Endometrial microvascular endothelial cells (primary cell): ENCODE results near the gene FAM151A. TPM values are rescaled to one million over a fixed set of nuclear protein-coding genes. Genes with fewer than 3 reads are reported as not detected.

Experiments
- in situ Hi-C: cut with HindIII; loops from 2 replicates; pipeline ENCODE4 v1.10.0; 2017; ENCODE audit warnings: low sequenced_read_pairs, low pct_unique_long_range_greater_than_20kb; ENCODE audit errors: inconsistent ontology term
- total RNA-seq: library from RNA; depleted of rRNA; stranded (reverse); fragments of >200 nt; gene quantifications from one replicate; pipeline ENCODE4 v1.2.3, GENCODE V29; 2015; ENCODE audit errors: inconsistent ontology term

The FAM151A gene
- total RNA-seq, result not detected

- in situ Hi-C loops, result no loop called here
These were observed at the start of gene FAM151A for GRCh38 chr1:54623216-54624007. Gene FAM151A, minus strand, starts transcription at chr1:54623525. Its CDS starts 130 bp downstream, at chr1:54623395.

DNA sequence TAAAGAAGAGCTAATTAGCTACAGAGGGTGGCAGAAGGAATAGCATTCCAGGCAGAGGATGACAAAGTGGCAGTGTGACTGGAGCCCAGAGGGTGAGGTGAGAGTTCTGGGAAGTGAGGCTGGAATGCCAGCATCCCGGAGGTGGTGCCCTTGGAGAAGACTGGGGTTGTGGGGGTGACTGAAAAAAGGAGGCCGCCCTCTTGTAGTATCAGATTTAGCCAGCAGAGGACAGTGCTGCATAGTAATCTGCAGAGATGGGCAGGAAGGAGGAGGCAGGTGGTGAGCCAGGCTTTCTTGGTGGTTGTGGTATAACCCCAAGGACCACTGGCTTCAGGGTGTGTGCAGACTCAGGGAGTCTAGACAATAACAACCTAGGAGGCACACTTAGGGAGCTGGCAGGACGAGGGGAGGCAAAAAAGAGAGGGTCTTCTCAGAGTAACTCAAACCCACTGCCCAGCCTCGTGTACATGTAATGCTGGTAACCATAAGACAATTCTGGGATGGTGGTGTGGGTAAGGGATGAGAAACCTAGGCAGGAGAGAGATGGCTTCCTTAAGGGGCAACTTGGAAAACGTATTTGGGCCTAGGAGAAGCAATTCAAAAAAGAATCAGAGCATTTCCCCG lies 48.8 kb upstream of the FAM151A start:
- in situ Hi-C loops, result no loop called here

DNA sequence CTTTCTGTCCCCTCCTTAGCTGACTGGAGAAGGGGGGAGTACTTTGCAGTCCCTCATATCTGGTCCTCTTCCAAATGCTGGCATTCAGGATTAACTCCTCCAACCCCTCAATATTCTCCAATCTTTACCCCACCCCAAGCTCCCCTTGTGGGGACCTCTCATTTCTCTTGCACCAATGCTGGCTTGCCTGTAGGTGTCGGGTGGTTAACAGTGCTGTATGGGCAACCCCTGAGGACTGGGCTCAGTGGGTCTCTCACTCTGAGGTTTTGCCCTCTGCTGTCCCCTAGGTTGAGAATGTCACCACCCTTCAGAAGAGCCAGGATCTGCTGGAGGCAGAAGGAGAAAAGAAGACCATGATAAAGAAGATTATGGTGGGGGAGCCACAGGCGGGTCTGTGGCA lies 45.2 kb upstream of the FAM151A start:
- in situ Hi-C loops, result no loop called here

- in situ Hi-C loops, result no loop called here
These were observed 44.5 kb upstream of the FAM151A start for GRCh38 chr1:54667797-54668196.

GRCh38 chr1:54666333-54666732 lies 43.0 kb upstream of the FAM151A start:
- in situ Hi-C loops, result no loop called here

- in situ Hi-C loops, result no loop called here
These were observed 42.5 kb upstream of the FAM151A start for GRCh38 chr1:54665852-54666251.

- in situ Hi-C loops, result no loop called here
These were observed 41.0 kb upstream of the FAM151A start for GRCh38 chr1:54664364-54664763.

DNA sequence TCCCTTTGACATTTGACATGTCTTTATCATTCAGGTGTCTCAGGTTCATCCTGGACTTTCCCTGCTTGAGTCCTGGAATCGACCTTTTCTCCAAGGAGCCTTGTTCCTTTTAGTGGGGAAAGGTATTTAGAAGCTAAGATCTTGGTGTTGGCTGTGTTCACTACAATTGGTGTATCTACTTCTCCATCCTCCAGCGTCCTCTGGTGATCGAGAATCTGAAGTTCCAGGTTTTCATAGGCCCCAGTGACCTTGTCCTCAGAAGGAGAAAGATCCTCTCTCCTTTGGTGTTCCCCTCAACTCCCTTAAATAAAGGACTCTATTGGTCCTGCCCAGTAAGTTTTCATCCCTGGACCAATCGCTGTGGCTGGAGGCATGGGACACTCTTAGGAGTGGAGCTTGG lies 40.4 kb upstream of the FAM151A start:
- in situ Hi-C loops, result no loop called here

DNA sequence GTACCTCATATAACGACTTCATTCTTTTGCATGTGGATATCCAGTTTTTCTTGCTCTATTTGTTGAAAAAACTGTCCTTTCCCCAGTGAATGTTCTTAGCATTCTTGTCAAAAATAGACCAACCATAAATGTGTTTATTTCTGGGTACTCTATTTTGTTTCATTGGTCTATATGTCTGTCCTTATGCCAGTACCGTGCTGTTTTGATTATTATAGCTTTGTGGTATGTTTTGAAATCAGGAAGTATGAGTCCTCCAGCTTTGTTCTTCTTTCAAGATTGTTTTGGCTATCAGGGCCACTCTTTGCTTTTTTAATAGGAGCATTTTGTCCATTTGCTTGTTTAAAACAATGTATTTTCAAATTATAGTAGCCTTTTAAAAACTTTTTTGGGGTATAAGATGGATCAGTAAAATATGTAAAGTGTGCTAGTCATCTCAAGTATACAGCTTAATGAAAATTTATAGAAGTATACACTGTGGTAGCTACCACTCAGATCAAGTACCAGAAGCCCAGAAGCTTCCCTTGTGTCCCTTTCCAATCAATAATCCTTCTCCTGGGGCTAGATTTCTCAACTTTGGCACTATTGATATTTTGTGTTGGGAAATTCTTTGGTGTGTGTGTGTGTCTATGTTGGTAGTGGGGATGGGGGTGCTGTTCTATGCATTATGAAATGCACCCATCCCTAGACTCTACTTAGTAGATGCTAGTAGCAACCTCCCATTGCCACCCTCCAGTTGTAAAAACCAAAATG lies 35.0 kb upstream of the FAM151A start:
- in situ Hi-C loops, result no loop called here

DNA sequence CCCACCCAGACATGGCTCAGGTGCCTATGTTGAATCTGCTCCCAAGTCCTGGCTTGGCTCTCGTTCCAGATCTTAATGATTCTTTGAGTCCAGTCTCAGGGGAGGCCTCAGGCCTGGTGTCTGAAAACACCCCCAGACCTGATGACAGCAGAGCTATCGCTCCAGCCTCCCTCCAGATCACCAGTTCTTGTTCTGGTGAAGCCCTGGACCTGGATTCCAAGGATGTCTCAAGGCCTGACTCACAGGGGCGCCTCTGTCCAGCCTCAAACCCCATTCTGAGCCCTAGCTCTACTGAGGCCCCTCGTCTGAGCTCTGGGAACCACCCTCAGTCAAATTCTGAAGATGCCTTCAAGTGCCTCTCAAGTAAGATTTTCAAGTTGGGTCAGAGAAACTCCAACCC lies 29.7 kb upstream of the FAM151A start:
- in situ Hi-C loops, result no loop called here

DNA sequence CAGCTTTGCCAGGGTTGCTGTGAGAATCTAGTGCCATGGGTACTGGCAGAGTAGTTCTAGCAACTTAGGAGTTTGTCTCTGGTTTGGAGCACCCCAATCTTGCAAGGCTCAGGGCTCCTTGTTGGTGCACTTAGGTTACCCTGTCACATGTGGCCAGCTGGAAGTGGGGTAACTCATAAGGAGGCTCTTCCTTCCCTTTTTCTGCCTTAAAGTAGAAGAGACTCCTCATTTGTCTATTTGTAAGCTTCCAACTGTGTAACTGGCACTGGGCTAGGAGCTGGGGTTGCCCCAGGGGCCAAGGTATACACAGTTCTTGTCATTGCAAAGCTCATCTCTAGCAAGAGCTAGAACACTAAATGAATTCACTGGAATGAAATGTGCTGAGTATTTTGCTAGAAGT lies 28.8 kb upstream of the FAM151A start:
- in situ Hi-C loops, result no loop called here

DNA sequence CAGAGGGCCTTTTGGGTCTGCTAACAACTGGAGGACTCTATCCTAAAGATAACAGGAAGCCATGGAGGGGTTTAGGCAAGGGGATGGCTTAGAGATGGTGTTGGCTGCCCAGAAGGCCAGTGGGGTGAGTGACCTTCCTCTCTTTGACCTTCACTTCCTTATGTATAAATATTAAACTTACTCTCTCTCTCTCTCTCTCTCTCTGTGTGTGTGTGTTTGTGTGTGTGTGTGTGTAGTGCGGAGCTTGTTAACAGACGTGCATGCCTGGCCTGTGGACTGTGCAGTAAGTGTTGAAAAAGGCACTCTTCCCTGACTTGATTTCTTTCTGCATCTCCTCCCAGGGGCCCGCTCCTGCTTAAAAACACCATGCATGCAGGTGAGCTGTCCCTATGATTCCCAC lies 28.3 kb upstream of the FAM151A start:
- in situ Hi-C loops, result no loop called here

DNA sequence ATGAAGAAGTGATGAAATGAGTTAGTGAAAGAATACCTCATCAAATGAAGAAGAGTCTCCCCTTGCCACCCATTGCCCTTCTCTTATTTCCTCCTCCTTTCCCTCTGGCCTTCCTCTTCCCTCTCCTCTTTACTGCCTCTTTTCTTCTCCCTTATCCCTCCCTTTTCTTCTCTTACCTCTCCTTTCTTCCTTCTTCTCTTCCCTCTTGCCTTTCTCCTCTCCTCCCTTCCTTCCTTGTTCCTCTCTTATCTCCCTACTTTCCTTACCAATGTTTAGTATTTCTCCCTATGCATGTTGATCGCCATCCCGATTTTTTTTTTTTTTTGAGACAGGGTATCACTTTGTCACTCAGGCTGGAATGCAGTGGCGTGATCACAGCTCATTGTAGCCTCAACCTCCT lies 27.1 kb upstream of the FAM151A start:
- in situ Hi-C loops, result no loop called here

DNA sequence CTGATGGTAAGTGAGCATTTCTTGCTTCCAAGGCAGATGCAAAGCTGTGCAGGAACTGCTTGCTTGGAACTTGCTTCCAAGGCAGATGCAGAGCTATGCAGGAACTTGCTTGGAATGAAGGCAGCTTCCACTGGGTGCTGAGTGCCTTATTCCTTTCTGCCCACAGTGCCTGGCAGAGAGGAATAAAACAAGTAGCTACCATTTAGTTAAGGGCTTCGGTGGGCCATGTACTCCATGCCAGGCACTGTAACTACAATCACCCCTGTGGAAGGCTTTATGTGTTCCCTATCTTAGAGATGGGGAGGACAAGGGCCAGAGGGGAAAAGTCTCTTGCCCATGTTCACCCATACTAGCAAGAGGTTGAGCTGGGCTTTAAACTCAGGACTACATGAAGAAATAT lies 26.6 kb upstream of the FAM151A start:
- in situ Hi-C loops, result no loop called here

GRCh38 chr1:54649130-54649898 lies 26.0 kb upstream of the FAM151A start:
- in situ Hi-C loops, result no loop called here

GRCh38 chr1:54645806-54646676 lies 22.7 kb upstream of the FAM151A start:
- in situ Hi-C loops, result no loop called here

GRCh38 chr1:54643736-54644135 lies 20.4 kb upstream of the FAM151A start:
- in situ Hi-C loops, result no loop called here
